ENCODE results near the gene ZNF574. TPM values are rescaled to one million over a fixed set of nuclear protein-coding genes. Genes with fewer than 3 reads are reported as not detected.

Gene ZNF574
- total RNA-seq, 1 donor, result 21.5 TPM

GRCh38 chr19:42051166-42052115, 24.5 kb upstream of the ZNF574 start:
- H3K4me1 ChIP-seq (ENCODE audit: insufficient read depth, low read length), result no peaks in the 10 kb centered on the region
- H3K4me3 ChIP-seq (ENCODE audit: low read length), result no peak overlapping the region
- no peaks in the 10 kb centered on the region for H3K27me3 ChIP-seq (ENCODE audit: insufficient read depth, low read length)

GRCh38 chr19:42052241-42052863, 23.6 kb upstream of the ZNF574 start:
- no peaks in the 10 kb centered on the region for H3K4me1 ChIP-seq (ENCODE audit: insufficient read depth, low read length)
- no peaks in the 10 kb centered on the region for H3K27me3 ChIP-seq (ENCODE audit: insufficient read depth, low read length)
- H3K9me3 ChIP-seq (ENCODE audit: low read depth, low read length), result no peaks in the 10 kb centered on the region
- no peak overlapping the region for H3K4me3 ChIP-seq (ENCODE audit: low read length)

More at GRCh38 chr19:42051166-42052115, 24.5 kb upstream of the ZNF574 start:
- H3K9me3 ChIP-seq (ENCODE audit: low read depth, low read length), result no peaks in the 10 kb centered on the region

DNA sequence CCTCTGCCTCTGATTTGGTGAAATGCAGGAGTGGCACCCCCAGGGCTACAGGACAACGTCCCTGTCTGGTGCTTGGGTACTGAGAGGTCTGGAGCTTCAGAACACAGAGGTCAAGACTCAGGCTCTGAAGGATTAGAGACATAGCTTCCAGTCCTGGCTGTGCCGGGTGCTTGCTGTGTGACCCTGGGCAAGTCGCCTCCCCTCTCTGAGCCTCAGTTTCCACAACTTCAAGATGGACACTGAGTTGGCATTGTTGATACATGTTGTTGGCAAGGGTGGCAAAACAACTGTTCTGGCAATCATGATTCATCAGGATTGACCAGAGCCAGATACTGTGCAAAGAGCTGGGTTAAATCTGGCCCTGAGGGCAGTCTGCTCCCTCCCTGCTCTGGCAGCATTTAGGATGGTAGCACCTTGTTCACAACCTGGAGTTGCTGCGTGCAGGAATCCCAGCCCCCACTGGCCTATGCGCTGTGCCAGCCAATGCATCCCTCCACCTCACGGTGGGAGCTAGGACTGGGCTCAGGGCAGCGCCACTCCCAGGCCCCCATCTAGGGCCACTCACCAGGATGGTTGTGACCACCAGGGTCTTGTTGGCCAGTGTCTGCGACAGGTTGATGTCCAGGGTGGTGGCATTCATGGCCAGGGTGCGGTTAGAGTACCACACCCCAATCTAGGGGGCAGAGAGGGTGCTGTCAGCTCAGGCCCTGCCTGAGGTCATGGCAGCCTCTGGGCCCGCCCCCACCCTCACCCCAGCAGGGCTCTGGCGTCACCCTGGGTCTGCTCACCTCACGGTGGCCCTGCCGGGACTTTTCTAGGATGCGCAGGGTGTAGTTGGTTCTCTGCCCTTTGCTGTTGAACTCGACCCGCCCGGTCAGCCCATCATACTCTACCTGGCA, 22.7 kb upstream of the ZNF574 start:
- Histone ChIP-seq H3K27me3 (ENCODE audit: insufficient read depth, low read length) (no peaks in the 10 kb centered on the region), H3K9me3 (ENCODE audit: low read depth, low read length) (no peaks in the 10 kb centered on the region), H3K4me3 (ENCODE audit: low read length) (no peak overlapping the region), H3K4me1 (ENCODE audit: insufficient read depth, low read length) (no peaks in the 10 kb centered on the region)

GRCh38 chr19:42054205-42054604, 21.8 kb upstream of the ZNF574 start:
- Histone ChIP-seq H3K27me3 (ENCODE audit: insufficient read depth, low read length) (no peaks in the 10 kb centered on the region), H3K9me3 (ENCODE audit: low read depth, low read length) (no peaks in the 10 kb centered on the region), H3K4me3 (ENCODE audit: low read length) (no peak overlapping the region), H3K4me1 (ENCODE audit: insufficient read depth, low read length) (no peaks in the 10 kb centered on the region)

DNA sequence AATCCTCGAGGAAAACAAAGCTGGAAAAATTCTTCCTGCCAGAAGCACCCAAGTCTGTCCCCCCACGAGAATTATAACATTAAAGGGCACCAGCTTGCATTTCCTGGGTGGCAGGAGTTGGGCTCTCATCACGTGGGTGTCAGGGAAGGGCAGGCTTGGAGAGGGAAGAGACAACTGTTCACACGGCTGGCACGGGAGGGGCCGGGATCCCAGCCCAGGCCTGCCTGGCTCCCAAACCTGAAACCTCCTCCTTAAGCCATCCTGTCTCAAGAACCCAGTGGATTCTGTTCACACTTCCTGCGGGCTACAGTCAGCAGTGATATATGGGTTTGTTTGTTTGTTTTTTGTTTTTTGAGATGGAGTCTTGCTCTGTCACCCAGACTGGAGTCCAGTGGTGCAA, 18.1 kb upstream of the ZNF574 start:
- Histone ChIP-seq H3K4me3 (ENCODE audit: low read length) (no peak overlapping the region), H3K9me3 (ENCODE audit: low read depth, low read length) (no peaks in the 10 kb centered on the region), H3K4me1 (ENCODE audit: insufficient read depth, low read length) (no peaks in the 10 kb centered on the region), H3K27me3 (ENCODE audit: insufficient read depth, low read length) (no peaks in the 10 kb centered on the region)

DNA sequence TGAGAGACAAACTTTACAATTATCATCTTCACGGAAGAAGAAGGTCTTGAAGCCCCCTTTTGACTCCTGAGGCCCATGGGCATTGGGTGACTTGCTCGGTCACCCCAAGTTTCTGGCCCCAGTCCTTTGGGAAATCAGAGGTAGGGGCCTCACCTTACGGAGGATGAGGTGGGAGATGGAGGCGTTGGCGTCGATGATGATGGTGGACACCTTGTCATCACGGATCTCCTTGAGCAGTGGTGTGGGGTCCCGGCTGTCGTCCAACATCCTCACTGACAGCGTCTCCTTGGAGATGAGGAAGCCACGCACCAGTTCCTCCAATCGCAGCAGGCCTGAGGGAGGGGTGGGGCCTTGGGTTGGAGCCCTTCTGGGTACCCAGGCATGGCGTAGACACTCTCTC, 16.8 kb upstream of the ZNF574 start:
- Histone ChIP-seq H3K27me3 (ENCODE audit: insufficient read depth, low read length) (no peaks in the 10 kb centered on the region), H3K4me1 (ENCODE audit: insufficient read depth, low read length) (no peaks in the 10 kb centered on the region), H3K4me3 (ENCODE audit: low read length) (no peak overlapping the region), H3K9me3 (ENCODE audit: low read depth, low read length) (no peaks in the 10 kb centered on the region)

GRCh38 chr19:42060117-42060516, 15.8 kb upstream of the ZNF574 start:
- H3K9me3 ChIP-seq (ENCODE audit: low read depth, low read length), result no peaks in the 10 kb centered on the region
- no peaks in the 10 kb centered on the region for H3K4me1 ChIP-seq (ENCODE audit: insufficient read depth, low read length)
- H3K4me3 ChIP-seq (ENCODE audit: low read length), result no peak overlapping the region
- no peaks in the 10 kb centered on the region for H3K27me3 ChIP-seq (ENCODE audit: insufficient read depth, low read length)

DNA sequence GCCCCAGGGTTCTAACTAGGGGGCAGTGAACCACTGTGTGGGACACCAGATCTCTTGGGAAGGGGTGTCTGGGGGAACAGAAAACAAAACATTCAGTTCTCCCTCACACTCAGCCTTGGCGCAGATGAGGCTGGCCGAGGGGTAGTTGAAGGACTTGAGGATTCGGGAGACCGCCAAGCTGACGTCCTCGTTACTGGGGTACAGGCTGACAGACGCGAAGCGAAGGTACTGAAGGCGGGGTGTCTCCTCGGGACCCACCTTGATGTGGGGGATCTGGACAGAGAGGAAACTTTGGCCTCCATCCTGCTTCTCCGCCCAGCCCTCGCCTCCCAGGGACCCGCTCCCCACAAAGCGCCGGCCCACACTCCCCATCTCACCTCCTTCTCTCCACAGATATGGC, 13.6 kb upstream of the ZNF574 start:
- Histone ChIP-seq H3K27me3 (ENCODE audit: insufficient read depth, low read length) (no peaks in the 10 kb centered on the region), H3K4me1 (ENCODE audit: insufficient read depth, low read length) (no peaks in the 10 kb centered on the region), H3K9me3 (ENCODE audit: low read depth, low read length) (no peaks in the 10 kb centered on the region), H3K4me3 (ENCODE audit: low read length) (no peak overlapping the region)

DNA sequence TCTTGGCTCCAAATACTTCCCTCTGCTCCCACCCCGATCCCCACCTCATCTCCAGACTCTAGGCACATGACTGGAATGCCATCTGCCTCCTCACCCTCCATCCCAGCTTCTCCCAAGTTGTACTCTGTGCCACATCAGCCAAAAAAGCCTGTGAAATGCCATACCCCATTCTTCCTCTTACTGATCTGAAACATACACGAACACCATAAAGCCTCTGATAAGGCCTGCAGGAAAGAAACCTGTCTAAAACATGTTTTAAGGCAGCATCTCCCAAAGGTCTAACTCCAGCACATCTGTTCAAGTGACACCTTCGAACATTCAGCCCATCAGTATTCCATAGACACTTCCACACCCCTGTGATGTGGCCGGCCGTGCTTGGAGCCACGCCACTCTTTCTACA, 11.5 kb upstream of the ZNF574 start:
- Histone ChIP-seq H3K27me3 (ENCODE audit: insufficient read depth, low read length) (no peaks in the 10 kb centered on the region), H3K4me3 (ENCODE audit: low read length) (no peak overlapping the region), H3K4me1 (ENCODE audit: insufficient read depth, low read length) (no peaks in the 10 kb centered on the region), H3K9me3 (ENCODE audit: low read depth, low read length) (no peaks in the 10 kb centered on the region)

GRCh38 chr19:42065051-42065450, 10.9 kb upstream of the ZNF574 start:
- no peak overlapping the region for H3K4me3 ChIP-seq (ENCODE audit: low read length)
- H3K27me3 ChIP-seq (ENCODE audit: insufficient read depth, low read length), result no peaks in the 10 kb centered on the region
- H3K4me1 ChIP-seq (ENCODE audit: insufficient read depth, low read length), result peaks cover 5% of the 10 kb centered on the region
- no peaks in the 10 kb centered on the region for H3K9me3 ChIP-seq (ENCODE audit: low read depth, low read length)

DNA sequence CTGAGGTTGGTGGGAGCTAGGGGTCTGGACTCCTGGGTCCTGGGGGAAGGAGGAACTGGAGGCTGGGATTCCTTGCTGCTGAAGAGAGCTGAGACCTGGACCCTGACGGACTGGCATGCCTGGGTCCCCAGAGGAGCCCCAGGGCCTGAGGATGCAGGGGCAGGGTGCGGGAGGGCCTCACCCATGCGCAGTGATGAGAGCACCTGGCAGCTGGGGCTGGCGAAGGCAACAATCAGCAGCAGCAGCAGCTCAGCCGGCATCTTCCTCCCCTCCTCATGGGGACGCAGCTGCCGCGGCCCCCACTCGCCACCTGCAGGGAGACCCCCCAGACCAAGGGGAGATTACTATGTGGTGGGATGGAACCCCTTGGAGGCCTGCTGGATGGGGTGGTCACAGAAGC, 10.5 kb upstream of the ZNF574 start:
- no peaks in the 10 kb centered on the region for H3K27me3 ChIP-seq (ENCODE audit: insufficient read depth, low read length)

DNA sequence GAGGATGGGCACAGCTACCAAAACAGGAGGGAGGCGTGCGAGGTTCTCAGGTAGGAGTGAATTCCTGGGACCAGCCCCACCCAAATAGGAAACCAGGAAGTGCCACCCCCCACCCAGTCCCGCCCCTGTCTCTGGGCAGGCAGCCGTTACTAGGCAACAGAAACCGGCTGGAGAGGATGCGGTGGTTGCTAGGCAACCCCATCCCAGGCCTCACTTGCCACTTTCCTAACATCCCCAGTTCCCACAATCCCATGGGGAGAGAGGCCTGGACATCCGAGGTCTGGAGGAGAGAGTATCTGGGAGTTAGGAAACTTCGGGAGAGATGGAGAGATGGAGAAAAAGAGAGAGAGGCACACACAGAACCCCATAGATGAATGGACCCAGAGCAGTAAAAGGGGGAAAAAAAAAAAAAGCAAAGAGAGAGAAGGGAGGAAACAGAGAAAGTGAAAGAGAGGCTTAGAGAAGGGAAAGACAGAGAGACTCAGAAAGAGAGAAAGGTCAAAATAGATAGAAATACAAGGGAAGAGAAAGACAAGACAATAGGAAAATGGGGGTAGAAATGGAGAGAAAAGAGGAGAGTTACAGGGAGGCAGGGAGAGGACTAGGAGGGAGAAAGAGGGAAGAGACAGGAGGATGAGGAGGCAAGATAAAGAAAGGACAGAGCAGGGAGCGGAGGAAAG, 9.8 kb upstream of the ZNF574 start:
- H3K27me3 ChIP-seq (ENCODE audit: insufficient read depth, low read length), result no peaks in the 10 kb centered on the region
- H3K9me3 ChIP-seq (ENCODE audit: low read depth, low read length), result no peaks in the 10 kb centered on the region
- H3K4me3 ChIP-seq (ENCODE audit: low read length), result no peak overlapping the region
- H3K4me1 ChIP-seq (ENCODE audit: insufficient read depth, low read length), result peaks cover 5% of the 10 kb centered on the region

More for the DNA sequence above, 10.5 kb upstream of the ZNF574 start:
- Histone ChIP-seq H3K4me1 (ENCODE audit: insufficient read depth, low read length) (peaks cover 5% of the 10 kb centered on the region), H3K9me3 (ENCODE audit: low read depth, low read length) (no peaks in the 10 kb centered on the region), H3K4me3 (ENCODE audit: low read length) (no peak overlapping the region)

DNA sequence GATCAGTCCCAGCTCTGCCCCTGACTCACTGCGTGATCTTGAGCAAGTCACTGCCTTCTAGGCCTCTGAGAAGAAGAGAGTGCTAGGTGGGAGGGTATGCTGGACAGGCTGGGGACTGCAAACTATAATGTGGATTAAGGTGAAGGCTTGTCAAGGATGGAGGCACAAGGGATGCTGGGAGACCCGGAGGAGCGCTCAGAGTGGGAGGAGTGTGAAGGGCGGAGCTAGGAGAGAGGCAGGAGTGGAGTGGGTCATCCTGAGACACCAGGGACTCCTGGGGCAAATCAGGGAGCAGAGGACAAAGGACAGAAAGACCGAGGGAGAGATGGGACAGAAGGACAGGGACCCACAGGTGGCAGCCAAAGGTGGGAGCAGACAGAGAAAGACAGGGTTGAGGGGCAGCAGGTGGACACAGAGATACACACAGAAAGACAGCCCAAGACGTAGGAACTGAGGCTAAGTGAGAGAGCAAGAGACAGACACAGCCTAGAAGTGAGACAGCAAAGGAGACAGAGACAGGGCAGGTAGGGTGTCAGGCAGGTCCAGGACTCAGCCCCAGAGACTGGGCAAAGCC, 8.6 kb upstream of the ZNF574 start:
- H3K27me3 ChIP-seq (ENCODE audit: insufficient read depth, low read length), result no peaks in the 10 kb centered on the region
- H3K4me1 ChIP-seq (ENCODE audit: insufficient read depth, low read length), result peaks cover 5% of the 10 kb centered on the region
- H3K4me3 ChIP-seq (ENCODE audit: low read length), result no peak overlapping the region
- no peaks in the 10 kb centered on the region for H3K9me3 ChIP-seq (ENCODE audit: low read depth, low read length)

DNA sequence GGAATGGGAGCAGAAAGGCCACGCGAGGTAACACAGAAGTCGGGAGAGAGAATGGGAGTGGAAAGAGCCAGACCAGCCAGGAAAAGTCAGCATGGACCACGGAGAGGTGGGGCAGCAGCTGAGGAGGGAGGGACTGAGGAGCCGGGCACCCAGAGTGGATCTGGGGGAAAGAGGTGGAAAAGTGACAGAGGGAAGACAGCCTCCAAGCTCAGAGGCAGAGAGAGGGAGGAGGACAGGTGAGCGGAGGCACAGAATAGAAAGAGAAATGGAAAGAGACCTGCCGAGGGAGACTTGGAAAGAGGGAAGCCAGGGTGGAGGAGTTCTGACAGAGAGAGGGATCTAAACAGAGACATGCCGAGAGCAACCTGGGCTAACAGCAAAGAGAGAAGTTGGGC, 7.6 kb upstream of the ZNF574 start:
- Histone ChIP-seq H3K27me3 (ENCODE audit: insufficient read depth, low read length) (no peaks in the 10 kb centered on the region), H3K4me3 (ENCODE audit: low read length) (no peak overlapping the region), H3K4me1 (ENCODE audit: insufficient read depth, low read length) (peaks cover 5% of the 10 kb centered on the region)

More for the DNA sequence above, 7.6 kb upstream of the ZNF574 start:
- H3K9me3 ChIP-seq (ENCODE audit: low read depth, low read length), result no peaks in the 10 kb centered on the region

Measured in mononuclear cell (primary cell).